SJSA1 (cell line): Measurements from ENCODE around the gene ALDH1A3. TPM values are rescaled to one million over a fixed set of nuclear protein-coding genes. Genes with fewer than 3 reads are reported as not detected.

Experiments
- DNase-seq, 2 experiments: peaks; one replicate each; pipeline ENCODE4 v3.0.0-alpha.2; 2015 to 2020; ENCODE audit warnings: low spot score in 2 of 2, low read depth in 1 of 2
- H3K27ac ChIP-seq: fragments of 250-450 bp; sonication (Bioruptor Pico); 2 replicates; pipeline ENCODE4 v1.5.1; 2020; ENCODE audit warnings: mild to moderate bottlenecking, moderate library complexity
- H3K27me3 ChIP-seq: fragments of 250-450 bp; sonication (Bioruptor Pico); replicated peaks from 2 replicates; pipeline ENCODE4 v1.5.1; 2020; ENCODE audit warnings: mild to moderate bottlenecking, moderate library complexity
- H3K36me3 ChIP-seq: fragments of 250-450 bp; sonication (Bioruptor Pico); 2 replicates; pipeline ENCODE4 v1.5.1; 2020; ENCODE audit warnings: mild to moderate bottlenecking
- H3K4me1 ChIP-seq: fragments of 250-450 bp; sonication (Bioruptor Pico); replicated peaks from 2 replicates; pipeline ENCODE4 v1.6.1; 2021; ENCODE audit warnings: mild to moderate bottlenecking
- H3K4me3 ChIP-seq: fragments of 250-450 bp; sonication (Bioruptor Pico); 2 replicates; pipeline ENCODE4 v1.5.1; 2020; ENCODE audit warnings: mild to moderate bottlenecking
- H3K9me3 ChIP-seq: fragments of 250-450 bp; sonication (Bioruptor Pico); replicated peaks from 2 replicates; pipeline ENCODE4 v1.5.1; 2020; ENCODE audit warnings: mild to moderate bottlenecking
- total RNA-seq: library from RNA; depleted of rRNA; stranded (reverse); fragments of >200 nt; shearing (Covaris generic); gene quantifications from 2 replicates; pipeline ENCODE4 v1.2.3, GENCODE V29; 2014; rRNA removed

Gene ALDH1A3
- 1.9 and 2.2 TPM in 2 replicates for total RNA-seq

DNA sequence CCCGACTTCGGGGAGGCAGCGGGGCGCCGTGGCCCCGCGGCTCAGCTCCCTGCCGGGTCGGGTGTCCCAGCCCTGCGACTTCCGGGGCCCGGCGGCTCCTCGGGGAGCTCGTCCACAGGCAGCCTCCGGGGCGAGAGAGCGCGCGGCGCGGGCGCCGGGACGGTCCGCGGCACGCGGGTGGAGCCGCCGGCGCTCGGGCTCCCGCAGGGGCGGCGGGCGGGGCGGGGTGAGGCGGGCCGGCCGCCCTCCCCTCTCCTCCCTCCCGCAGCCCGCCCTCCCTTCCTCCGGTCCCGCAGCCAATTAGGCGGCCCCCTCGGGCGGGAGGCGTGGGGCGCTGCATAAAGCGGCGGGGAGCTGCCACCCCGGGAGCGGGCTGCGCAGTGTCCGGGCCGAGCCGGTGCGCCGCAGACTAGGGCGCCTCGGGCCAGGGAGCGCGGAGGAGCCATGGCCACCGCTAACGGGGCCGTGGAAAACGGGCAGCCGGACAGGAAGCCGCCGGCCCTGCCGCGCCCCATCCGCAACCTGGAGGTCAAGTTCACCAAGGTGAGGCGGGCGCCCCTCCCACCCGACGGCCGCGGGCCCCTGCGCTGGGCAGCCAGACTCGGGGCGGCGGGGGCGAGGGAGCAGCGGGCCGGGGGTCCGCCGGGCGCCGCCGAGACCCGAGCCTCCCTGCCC, at the start of gene ALDH1A3:
Gene ALDH1A3 (plus strand): TSS at position 368 of the 675 bp plus-strand sequence. CDS start 77 bp downstream, at position 445.
- H3K9me3 ChIP-seq, result no peaks in the 10 kb centered on the region
- no peaks in the 10 kb centered on the region for H3K36me3 ChIP-seq
- peak within 1 kb of the TSS; percentile 40 for H3K4me3 ChIP-seq
- DNase-seq, result no peak
- H3K4me1 ChIP-seq, result peaks cover 18% of the 10 kb centered on the region
- no peak within 1 kb of the TSS for H3K27ac ChIP-seq
- peaks cover 60% of the 10 kb centered on the region for H3K27me3 ChIP-seq

DNA sequence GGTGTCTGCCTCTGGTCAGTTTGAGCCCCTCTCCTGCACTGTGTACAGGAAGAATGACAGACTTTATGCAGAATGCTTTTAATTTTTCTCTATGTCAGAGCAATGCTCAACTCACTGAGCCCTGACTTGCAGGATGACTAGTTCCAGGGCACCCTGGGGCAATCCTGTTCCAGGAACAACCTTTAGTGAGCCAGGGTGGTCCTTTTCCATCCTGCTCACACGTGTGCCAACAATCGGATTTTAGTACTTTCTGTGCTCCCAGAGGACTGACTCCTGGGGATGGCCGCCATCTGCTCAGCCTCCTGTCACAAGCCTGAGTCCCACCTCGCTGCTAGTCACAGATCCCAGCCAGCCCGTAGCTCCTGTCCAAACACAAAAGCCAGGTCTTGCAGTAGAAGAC, 48.2 kb upstream of the ALDH1A3 start:
- H3K4me3 ChIP-seq, result no peak overlapping the region
- peaks cover 9% of the 10 kb centered on the region for H3K4me1 ChIP-seq
- no peak overlapping the region for H3K27ac ChIP-seq
- H3K27me3 ChIP-seq, result no peaks in the 10 kb centered on the region
- H3K36me3 ChIP-seq, result no peaks in the 10 kb centered on the region
- peaks cover 3% of the 10 kb centered on the region; the same call in 1 of the 2 replicates for H3K9me3 ChIP-seq
- no peak for DNase-seq

DNA sequence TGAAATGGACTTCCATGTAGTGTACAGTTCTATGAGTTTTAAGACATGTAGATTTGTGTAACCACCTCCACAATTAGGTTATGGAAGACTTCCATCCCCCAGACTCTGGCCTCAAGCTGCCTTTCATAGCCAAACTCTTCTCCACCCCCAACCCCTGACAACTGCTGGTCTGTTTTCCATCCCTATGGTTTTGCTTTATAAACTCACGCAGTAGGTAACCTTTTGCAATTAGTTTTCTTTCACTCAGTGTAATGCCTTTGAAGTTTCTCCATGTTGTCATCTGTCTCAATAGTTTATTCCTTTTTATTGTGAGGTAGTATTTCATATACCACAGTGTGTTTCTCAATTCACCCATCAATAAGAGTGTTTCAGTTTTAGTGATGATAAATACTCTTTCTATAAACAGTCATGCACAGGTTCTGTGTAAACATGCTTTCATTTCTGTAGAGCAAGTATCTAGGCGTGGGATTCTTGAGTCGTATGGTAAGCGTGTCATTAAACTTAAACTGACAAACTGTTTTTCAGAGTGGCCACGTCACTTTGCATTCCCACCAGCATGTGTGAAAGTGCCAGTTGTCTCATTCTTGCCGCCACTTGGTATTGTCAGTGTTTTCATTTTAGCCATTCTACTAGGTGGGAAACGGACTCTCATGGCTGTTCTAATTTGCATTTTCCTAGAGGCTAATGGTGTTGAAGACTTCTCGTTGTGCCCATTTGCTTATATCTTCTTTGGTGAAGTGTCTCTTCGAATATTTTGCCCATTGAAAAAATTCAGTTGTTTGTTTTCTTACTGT, 47.3 kb upstream of the ALDH1A3 start:
- DNase-seq, result no peak
- no peaks in the 10 kb centered on the region for H3K36me3 ChIP-seq
- H3K4me1 ChIP-seq, result peaks cover 13% of the 10 kb centered on the region
- peaks cover 3% of the 10 kb centered on the region; the same call in 1 of the 2 replicates for H3K9me3 ChIP-seq
- H3K27ac ChIP-seq, result no peak overlapping the region
- H3K4me3 ChIP-seq, result no peak overlapping the region
- no peaks in the 10 kb centered on the region for H3K27me3 ChIP-seq

DNA sequence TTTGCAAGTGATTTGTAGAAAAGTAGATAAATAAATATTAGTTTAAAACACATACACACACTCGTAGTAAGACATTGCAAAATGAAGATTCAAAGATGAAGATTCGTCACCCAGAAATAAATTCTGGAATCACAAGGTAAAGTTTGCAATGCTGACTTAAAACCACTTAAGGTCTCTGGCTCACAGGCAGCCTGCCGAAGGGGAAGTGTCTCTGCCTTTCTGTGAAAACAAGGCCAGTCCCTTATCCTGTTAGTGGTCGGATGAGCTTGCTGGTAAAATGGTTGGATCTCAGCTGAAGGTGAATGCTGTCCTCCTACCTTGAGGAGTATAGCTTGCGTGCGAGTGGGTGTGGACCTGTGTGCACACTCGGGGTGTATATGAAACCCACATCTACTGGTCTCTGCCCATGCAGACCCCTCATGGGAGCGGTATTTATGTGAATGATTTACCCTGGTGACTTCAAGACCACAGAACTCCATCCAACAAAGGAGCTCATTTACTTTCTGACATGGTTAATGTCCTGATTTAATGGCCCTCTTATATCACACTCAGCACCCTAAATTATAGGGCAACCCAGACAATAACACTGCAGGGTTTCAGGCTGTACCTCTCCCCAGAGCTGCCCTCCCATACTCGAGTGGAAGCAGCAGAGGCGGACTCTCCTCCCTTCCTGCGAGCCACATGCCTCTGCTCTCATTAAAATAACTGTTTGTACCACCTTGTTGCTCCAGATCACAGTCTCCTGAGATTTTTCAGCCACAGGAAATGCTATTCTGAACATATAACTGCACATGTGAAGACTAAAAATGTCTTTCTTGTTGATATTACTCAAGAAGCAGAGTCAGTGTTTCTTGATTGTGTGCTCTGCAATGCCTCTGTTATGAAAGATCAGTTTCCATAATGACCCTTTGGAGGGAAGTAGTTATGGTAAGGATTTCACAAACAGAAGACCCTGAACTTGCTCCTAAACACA, 45.9 kb upstream of the ALDH1A3 start:
- no peak for DNase-seq
- H3K27me3 ChIP-seq, result no peaks in the 10 kb centered on the region

DNA sequence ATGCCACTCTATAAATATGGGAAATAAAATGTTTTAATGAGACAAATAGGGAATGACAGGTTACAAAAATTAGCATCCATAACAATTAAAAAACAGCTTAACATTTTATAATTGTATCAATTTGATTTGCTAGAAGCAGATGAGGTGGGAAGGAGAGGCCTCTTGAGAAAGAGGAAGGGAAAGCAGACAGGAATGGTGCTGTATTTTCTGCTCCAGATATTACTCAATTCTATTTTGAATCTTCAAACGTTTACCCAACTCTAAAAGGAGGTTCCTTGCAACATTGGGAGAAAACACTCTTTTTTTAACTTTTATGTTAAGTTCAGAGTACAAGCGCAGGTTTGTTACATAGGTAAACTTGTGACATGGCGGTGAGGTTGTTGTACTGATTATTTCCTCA, 44.9 kb upstream of the ALDH1A3 start:
- Histone ChIP-seq H3K27ac (no peak overlapping the region), H3K4me3 (no peak overlapping the region), H3K36me3 (no peaks in the 10 kb centered on the region), H3K9me3 (peaks cover 3% of the 10 kb centered on the region; the same call in 1 of the 2 replicates), H3K27me3 (no peaks in the 10 kb centered on the region), H3K4me1 (peaks cover 13% of the 10 kb centered on the region)
- no peak for DNase-seq

More for the DNA sequence above, 45.9 kb upstream of the ALDH1A3 start:
- Histone ChIP-seq H3K27ac (no peak overlapping the region), H3K36me3 (no peaks in the 10 kb centered on the region), H3K4me1 (peaks cover 13% of the 10 kb centered on the region), H3K4me3 (no peak overlapping the region), H3K9me3 (peaks cover 3% of the 10 kb centered on the region; the same call in 1 of the 2 replicates)

DNA sequence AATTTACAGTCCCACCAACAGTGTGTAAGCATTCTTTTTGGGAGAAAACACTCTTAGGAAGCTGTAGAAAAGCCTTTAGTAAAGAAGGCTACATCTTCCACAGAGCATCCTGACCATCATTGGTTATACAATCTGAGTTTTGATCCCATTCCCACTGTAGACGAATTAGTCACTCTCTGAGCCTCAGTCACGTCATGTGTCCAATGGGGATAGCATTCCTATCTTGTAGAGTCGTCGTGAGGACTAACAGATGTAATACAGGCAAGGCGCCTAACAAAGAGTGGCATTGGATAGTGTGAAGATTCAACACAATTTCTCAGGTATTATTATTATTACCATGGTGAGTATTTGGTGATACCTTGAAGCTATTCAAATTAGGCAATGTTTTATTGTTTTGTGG, 44.0 kb upstream of the ALDH1A3 start:
- H3K36me3 ChIP-seq, result no peaks in the 10 kb centered on the region
- H3K27me3 ChIP-seq, result no peaks in the 10 kb centered on the region
- no peak for DNase-seq
- peaks cover 13% of the 10 kb centered on the region for H3K4me1 ChIP-seq
- H3K4me3 ChIP-seq, result no peak overlapping the region
- H3K27ac ChIP-seq, result no peak overlapping the region
- H3K9me3 ChIP-seq, result peaks cover 3% of the 10 kb centered on the region; the same call in 1 of the 2 replicates

DNA sequence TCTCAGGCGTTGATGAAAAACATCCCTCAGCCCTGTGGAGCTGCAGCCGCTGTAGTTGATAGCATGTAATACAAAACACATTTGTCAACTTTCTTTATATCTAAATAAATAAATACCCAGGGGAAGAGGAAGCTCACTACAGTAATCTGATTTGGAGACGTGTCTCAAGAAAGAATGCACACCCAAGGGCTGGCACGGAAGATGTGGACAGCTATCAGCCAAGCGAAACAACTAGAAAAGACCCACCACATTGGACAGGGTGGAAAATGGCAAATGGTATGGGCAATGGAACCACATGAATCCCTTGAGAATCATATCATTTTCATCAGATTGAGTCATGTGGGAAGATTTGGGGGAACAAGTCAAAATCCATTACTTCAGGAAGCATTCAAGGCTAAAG, 43.1 kb upstream of the ALDH1A3 start:
- peak in 1 of 2 experiments; percentile 45 for DNase-seq
- Histone ChIP-seq H3K4me1 (peaks cover 10% of the 10 kb centered on the region), H3K36me3 (no peaks in the 10 kb centered on the region), H3K27ac (peak overlapping the region; percentile 30; the same call in 1 of the 2 replicates), H3K9me3 (peaks cover 3% of the 10 kb centered on the region; the same call in 1 of the 2 replicates), H3K4me3 (no peak overlapping the region), H3K27me3 (no peaks in the 10 kb centered on the region)

DNA sequence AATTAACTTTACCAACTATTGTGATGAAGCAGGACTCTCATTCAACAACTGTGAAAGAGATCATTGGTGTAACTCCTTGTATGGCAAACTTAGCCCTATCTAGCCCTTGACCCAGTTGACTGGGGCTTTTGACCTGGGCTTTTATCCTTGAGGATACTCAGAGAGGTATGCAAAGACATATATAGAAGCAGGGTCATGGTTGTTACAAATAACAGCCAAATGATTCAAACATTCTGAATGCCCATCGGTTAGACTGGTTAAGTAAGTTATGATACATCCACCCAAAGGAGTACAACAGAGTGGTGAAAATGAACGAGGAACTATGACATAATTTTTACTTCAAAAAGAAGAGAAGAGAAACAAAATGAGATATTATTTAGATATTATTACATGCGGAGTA, 38.2 kb upstream of the ALDH1A3 start:
- no peak for DNase-seq
- Histone ChIP-seq H3K36me3 (no peaks in the 10 kb centered on the region), H3K27me3 (no peaks in the 10 kb centered on the region), H3K4me1 (peaks cover 26% of the 10 kb centered on the region), H3K27ac (no peak overlapping the region), H3K9me3 (no peaks in the 10 kb centered on the region), H3K4me3 (no peak overlapping the region)

DNA sequence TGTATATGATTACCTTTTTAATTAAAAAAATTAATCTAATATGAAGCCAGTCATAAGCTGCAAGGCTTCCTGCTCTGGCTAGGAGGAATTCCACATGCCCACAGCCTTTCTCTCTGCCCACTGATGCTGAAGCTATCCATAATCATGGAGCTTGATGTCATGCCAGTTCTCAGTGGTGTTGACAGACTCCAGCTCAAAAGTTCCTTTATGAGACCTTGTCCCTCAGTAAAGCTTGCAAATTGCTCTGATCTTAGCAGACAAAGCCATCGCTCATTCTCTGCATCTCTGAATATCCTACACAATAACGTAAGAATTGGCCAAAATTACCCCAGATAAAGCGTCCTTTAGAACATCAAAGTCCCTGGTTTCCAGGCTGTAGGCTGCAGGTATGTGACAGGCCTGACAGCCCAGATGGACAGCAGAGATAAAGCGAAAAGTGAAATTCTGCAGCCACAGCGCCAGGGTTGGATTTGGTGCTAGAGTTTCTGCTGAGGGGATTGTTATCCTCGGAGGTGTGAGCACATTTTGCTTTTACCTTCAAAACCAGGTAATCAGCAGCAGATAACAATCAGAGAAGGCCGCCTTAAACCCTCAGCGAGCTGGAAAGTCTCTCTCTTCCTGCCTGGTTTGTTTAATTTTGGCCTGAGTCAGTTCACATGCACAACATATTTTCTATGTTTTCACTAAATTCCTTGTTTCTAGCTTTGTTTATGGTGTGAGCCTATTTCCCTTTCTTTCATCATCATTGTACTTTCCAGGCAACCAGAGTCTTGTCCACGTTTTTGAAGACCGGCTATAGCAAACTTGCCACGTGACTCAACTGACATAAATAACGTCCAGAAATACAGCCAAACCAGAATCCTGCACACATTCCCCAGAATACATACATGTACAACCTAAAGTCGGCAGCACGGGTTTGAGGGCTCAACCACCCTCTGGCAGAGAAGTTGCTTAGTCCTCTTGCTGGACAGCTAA, 36.6 kb upstream of the ALDH1A3 start:
- Histone ChIP-seq H3K4me3 (no peak overlapping the region), H3K27ac (peak overlapping the region; percentile 85), H3K36me3 (no peaks in the 10 kb centered on the region), H3K9me3 (no peaks in the 10 kb centered on the region), H3K27me3 (no peaks in the 10 kb centered on the region), H3K4me1 (peaks cover 22% of the 10 kb centered on the region)
- peak in 1 of 2 experiments; percentile 84 for DNase-seq

DNA sequence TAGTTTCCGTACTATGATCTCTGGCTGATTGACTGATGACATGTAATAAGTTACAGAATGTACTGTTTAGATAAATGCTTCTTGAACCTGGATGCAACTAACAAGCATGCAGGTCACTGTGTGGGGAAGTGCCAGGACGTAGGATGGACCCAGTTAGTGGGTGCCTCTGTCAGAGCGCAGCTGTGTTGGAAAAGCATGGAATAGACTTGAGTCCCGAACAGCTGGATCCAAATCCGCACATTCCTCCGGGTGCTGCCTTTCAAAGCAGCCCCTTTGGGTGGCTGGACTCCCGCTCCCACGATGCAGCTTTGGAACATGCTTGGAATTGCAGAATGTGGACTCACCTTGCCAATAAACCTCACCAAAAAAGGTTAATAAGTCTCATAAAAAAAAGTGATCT, 35.5 kb upstream of the ALDH1A3 start:
- Histone ChIP-seq H3K4me1 (peaks cover 22% of the 10 kb centered on the region), H3K27me3 (no peaks in the 10 kb centered on the region), H3K9me3 (no peaks in the 10 kb centered on the region), H3K36me3 (no peaks in the 10 kb centered on the region), H3K4me3 (no peak overlapping the region), H3K27ac (peak overlapping the region; percentile 85)
- no peak for DNase-seq

DNA sequence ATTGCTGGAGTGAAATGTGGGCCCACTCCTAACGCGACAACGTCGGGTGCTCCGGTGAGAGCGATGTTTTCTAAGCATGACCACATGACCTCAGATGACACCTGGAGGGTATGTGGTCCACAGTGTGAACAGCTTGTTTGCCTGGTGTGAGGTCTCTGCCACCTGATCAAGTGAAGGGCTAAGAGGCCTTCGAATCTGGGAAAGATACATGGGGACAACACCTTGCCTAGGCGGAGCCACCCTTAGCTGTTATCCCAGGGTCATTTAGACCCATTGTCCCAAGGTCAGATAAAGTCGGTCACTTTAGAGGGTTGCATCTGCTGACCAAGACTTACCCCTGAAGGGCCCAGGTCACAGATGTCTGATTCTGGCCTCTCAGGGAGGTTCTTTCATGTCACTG, 34.9 kb upstream of the ALDH1A3 start:
- no peak for DNase-seq
- H3K9me3 ChIP-seq, result no peaks in the 10 kb centered on the region
- no peaks in the 10 kb centered on the region for H3K36me3 ChIP-seq

DNA sequence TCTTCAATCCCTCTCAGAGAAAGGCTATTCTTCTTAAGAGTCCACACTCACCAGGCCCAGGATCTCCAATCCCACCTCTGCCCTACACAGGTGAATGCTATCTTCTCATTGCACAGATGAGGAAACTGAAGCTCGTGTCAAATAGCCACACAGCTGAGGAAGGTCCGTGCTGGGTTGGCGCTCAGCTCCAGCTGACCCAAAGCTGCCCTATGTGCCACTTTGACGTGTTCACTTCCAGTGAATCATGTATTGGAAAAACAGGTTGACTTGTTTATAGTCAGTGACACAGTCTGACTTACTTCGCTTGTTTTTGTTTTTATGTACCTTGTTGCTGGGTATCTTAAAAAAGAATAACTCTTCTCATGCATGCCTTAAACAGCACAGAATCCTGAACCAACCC, 32.4 kb upstream of the ALDH1A3 start:
- Histone ChIP-seq H3K9me3 (no peaks in the 10 kb centered on the region), H3K36me3 (no peaks in the 10 kb centered on the region), H3K4me1 (peaks cover 36% of the 10 kb centered on the region), H3K27me3 (no peaks in the 10 kb centered on the region), H3K27ac (no peak overlapping the region), H3K4me3 (no peak overlapping the region)
- DNase-seq, result no peak

More for the DNA sequence above, 34.9 kb upstream of the ALDH1A3 start:
- H3K27me3 ChIP-seq, result no peaks in the 10 kb centered on the region
- peaks cover 28% of the 10 kb centered on the region for H3K4me1 ChIP-seq
- no peak overlapping the region for H3K4me3 ChIP-seq
- no peak overlapping the region for H3K27ac ChIP-seq
